ENCODE measurements around the gene CFAP43. TPM values are rescaled to one million over a fixed set of nuclear protein-coding genes. Genes with fewer than 3 reads are reported as not detected.

CFAP43 gene
- total and polyA plus RNA-seq, 12 donors, result 0.06 to 0.37 (median 0.12) TPM; not detected in 6

GRCh38 chr10:104273286-104273685 lies 41.1 kb upstream of the CFAP43 start:
- Histone ChIP-seq H3K4me3 (no peak overlapping the region), H3K36me3 (peaks cover 0 to 3% (median 0%) of the 10 kb centered on the region in 9 donors), H3K27me3 (peaks cover 0 to 25% (median 8%) of the 10 kb centered on the region in 7 donors), H3K27ac (no peak overlapping the region), H3K9me3 (no peaks in the 10 kb centered on the region), H3K4me1 (peaks cover 0 to 17% (median 8%) of the 10 kb centered on the region in 9 donors)
- ATAC-seq, result no peak
- 92 to 94% methylated on average over 1 of the region's 1 CpG for WGBS, 2 donors
- intact Hi-C loops (cut with DNase I), result loop anchor here in 1 of 10 donors (5.0 kb wide), 1 partner anchor 386 kb away; no protein-coding TSS in a partner anchor
- no peak for TF ChIP-seq CTCF (IDR thresholded peaks at IDR 0.05)
- DNase-seq, result no peak

GRCh38 chr10:104268713-104269645 lies 36.8 kb upstream of the CFAP43 start, which contains the start of gene GSTO2:
GSTO2 (plus strand) TSS chr10:104269184; CDS start chr10:104274916, 5,732 bp downstream.
- Histone ChIP-seq H3K9me3 (no peaks in the 10 kb centered on the region), H3K4me1 (peaks cover 0 to 39% (median 15%) of the 10 kb centered on the region in 9 donors), H3K27me3 (no peaks in the 10 kb centered on the region), H3K27ac (peak within 1 kb of the TSS; percentile 63 to 93 (median 80)), H3K36me3 (peaks cover 0 to 46% (median 32%) of the 10 kb centered on the region in 9 donors), H3K4me3 (peak within 1 kb of the TSS; percentile 47 to 88 (median 70))
- intact Hi-C loops (cut with DNase I), result no loop called here
- peak; percentile 98 to 99 for DNase-seq
- WGBS, 2 donors, result 2 to 3% methylated on average over 59 of the region's 59 CpGs
- no peak for TF ChIP-seq CTCF (IDR thresholded peaks at IDR 0.05)
- peak; percentile 100 for ATAC-seq

GRCh38 chr10:104268405-104268712 lies 36.2 kb upstream of the CFAP43 start:
- Histone ChIP-seq H3K9me3 (no peaks in the 10 kb centered on the region), H3K27ac (peak overlapping the region in 9 of 10 donors; percentile 70 to 93 (median 81)), H3K27me3 (no peaks in the 10 kb centered on the region), H3K4me3 (peak overlapping the region; percentile 47 to 88 (median 70)), H3K36me3 (peaks cover 0 to 52% (median 33%) of the 10 kb centered on the region in 9 donors), H3K4me1 (peaks cover 0 to 43% (median 16%) of the 10 kb centered on the region in 9 donors)
- no peak for DNase-seq
- 5 to 12% methylated on average over 10 of the region's 10 CpGs for WGBS, 2 donors
- peak in 1 of 8 donors; percentile 2 for ATAC-seq
- no peak for TF ChIP-seq CTCF (IDR thresholded peaks at IDR 0.05)
- intact Hi-C loops (cut with DNase I), result no loop called here

GRCh38 chr10:104267721-104268404 lies 35.7 kb upstream of the CFAP43 start:
- Histone ChIP-seq H3K27ac (peak overlapping the region in 6 of 10 donors; percentile 76 to 93 (median 84)), H3K4me1 (peaks cover 0 to 48% (median 21%) of the 10 kb centered on the region in 9 donors), H3K4me3 (peak overlapping the region; percentile 47 to 88 (median 70)), H3K9me3 (no peaks in the 10 kb centered on the region), H3K36me3 (peaks cover 0 to 57% (median 38%) of the 10 kb centered on the region in 9 donors), H3K27me3 (no peaks in the 10 kb centered on the region)
- no peak for DNase-seq
- TF ChIP-seq CTCF (IDR thresholded peaks at IDR 0.05), result no peak
- 93 to 95% methylated on average over 14 of the region's 14 CpGs for WGBS, 2 donors
- ATAC-seq, result no peak
- intact Hi-C loops (cut with DNase I), result no loop called here
